Measurements from ENCODE around the gene DLG2.

DLG2 gene

DNA sequence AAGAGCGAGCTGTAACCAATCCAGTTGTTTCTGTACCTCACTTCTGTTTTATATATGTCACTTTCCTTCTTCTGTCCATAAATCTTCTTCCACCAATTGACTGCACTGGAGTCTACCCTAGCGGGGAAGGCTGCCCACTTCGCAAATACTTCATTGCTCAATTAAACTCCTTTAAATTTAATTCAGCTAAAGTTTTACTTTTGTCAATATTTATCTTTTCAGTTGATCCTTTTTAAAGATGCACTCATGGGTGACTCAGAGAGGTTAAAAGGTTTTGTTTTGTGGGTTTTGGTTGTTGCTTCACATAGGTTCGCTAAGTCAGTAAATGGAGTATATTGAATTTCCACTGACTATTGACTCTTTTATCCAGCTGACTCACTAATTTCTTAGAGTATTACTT, 597.2 kb downstream of the DLG2 start:
- H2AFZ ChIP-seq (ENCODE audit: low read length), result no peak overlapping the region
- no peak overlapping the region for H3K27ac ChIP-seq (ENCODE audit: low read length)
- H3F3A ChIP-seq (ENCODE audit: insufficient read depth, low read length), result no peaks in the 10 kb centered on the region
- no peaks in the 10 kb centered on the region for H3K4me1 ChIP-seq (ENCODE audit: low read length)
- no peaks in the 10 kb centered on the region for H3K27me3 ChIP-seq (replicated peaks; ENCODE audit: insufficient read depth, low read length)
- no peaks in the 10 kb centered on the region for H3K9me2 ChIP-seq (replicated peaks; ENCODE audit: insufficient read depth, low read length)
- no peaks in the 10 kb centered on the region for H3K79me2 ChIP-seq (ENCODE audit: low read length)
- no peaks in the 10 kb centered on the region for H3K36me3 ChIP-seq (replicated peaks; ENCODE audit: insufficient read depth, low read length)
- no peak overlapping the region for H3K4me3 ChIP-seq (ENCODE audit: low read length)
- no peak for TF ChIP-seq EZH2phosphoT487 (IDR thresholded peaks at IDR 0.05; ENCODE audit: low read length)
- TF ChIP-seq EZH2 (optimal IDR thresholded peaks at IDR 0.05; ENCODE audit: low read depth, low read length), result no peak
- TF ChIP-seq, protein P1, sequence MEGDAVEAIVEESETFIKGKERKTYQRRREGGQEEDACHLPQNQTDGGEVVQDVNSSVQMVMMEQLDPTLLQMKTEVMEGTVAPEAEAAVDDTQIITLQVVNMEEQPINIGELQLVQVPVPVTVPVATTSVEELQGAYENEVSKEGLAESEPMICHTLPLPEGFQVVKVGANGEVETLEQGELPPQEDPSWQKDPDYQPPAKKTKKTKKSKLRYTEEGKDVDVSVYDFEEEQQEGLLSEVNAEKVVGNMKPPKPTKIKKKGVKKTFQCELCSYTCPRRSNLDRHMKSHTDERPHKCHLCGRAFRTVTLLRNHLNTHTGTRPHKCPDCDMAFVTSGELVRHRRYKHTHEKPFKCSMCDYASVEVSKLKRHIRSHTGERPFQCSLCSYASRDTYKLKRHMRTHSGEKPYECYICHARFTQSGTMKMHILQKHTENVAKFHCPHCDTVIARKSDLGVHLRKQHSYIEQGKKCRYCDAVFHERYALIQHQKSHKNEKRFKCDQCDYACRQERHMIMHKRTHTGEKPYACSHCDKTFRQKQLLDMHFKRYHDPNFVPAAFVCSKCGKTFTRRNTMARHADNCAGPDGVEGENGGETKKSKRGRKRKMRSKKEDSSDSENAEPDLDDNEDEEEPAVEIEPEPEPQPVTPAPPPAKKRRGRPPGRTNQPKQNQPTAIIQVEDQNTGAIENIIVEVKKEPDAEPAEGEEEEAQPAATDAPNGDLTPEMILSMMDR (IDR thresholded peaks at IDR 0.05; ENCODE audit: low read length), result no peak
- no peak overlapping the region for H3K9ac ChIP-seq (ENCODE audit: low read length)
- H4K20me1 ChIP-seq (ENCODE audit: insufficient read depth, low read length), result no peaks in the 10 kb centered on the region
- H3K9me3 ChIP-seq (replicated peaks; ENCODE audit: insufficient read depth, low read length), result no peaks in the 10 kb centered on the region
- DNase-seq, result no peak
- H3K4me2 ChIP-seq (ENCODE audit: low read depth, low read length), result no peak overlapping the region

DNA sequence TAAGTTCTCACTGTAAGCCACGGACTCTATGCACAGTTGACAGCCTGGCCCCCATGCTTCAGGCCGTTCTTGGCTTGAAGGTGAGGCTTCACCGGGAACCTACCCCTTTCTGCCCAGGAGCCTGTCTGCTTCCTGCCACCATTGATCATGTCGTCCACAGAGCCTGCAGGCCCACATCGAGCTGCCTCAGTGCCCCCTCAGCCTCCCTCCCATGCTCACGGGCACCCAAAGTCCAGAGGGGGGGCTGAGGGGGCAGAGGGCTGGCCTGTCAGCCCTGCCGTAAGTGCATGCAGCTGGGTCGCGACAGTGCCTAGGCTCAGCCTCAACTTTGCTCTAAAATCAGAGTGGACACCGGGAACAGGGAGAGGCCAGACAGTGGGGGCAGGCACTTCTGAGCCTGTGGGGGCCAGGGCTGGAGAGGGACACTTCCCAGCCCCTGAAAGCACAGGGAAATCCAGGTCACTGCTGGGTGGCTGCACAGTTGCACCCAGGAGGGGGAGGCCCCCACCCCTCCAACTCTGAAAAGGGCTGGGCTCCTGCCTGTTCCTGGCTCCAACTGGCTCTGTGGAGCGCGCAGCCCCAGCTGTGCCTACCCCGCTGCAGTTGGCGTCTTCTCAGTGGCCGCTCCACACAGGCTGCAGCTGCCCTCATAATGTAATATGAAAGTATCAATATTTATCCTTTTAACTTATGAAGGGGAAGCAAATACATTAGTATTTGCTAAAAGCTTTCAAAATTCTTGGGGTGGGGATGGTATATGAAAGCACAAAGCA, 598.6 kb downstream of the DLG2 start:
- H3K9ac ChIP-seq (ENCODE audit: low read length), result no peak overlapping the region
- H4K20me1 ChIP-seq (ENCODE audit: insufficient read depth, low read length), result no peaks in the 10 kb centered on the region
- H3K4me2 ChIP-seq (ENCODE audit: low read depth, low read length), result no peak overlapping the region
- no peaks in the 10 kb centered on the region for H3K79me2 ChIP-seq (ENCODE audit: low read length)
- no peak overlapping the region for H3K4me3 ChIP-seq (ENCODE audit: low read length)
- H3K27ac ChIP-seq (ENCODE audit: low read length), result no peak overlapping the region
- no peaks in the 10 kb centered on the region for H3K36me3 ChIP-seq (replicated peaks; ENCODE audit: insufficient read depth, low read length)
- no peaks in the 10 kb centered on the region for H3K9me2 ChIP-seq (replicated peaks; ENCODE audit: insufficient read depth, low read length)
- no peak for DNase-seq
- H2AFZ ChIP-seq (ENCODE audit: low read length), result no peak overlapping the region
- H3K27me3 ChIP-seq (replicated peaks; ENCODE audit: insufficient read depth, low read length), result no peaks in the 10 kb centered on the region
- H3K9me3 ChIP-seq (replicated peaks; ENCODE audit: insufficient read depth, low read length), result no peaks in the 10 kb centered on the region
- TF ChIP-seq, protein P1 (IDR thresholded peaks at IDR 0.05; ENCODE audit: low read length), result no peak
- TF ChIP-seq EZH2 (optimal IDR thresholded peaks at IDR 0.05; ENCODE audit: low read depth, low read length) (no peak), EZH2phosphoT487 (IDR thresholded peaks at IDR 0.05; ENCODE audit: low read length) (no peak)
- H3F3A ChIP-seq (ENCODE audit: insufficient read depth, low read length), result no peaks in the 10 kb centered on the region
- H3K4me1 ChIP-seq (ENCODE audit: low read length), result no peaks in the 10 kb centered on the region

DNA sequence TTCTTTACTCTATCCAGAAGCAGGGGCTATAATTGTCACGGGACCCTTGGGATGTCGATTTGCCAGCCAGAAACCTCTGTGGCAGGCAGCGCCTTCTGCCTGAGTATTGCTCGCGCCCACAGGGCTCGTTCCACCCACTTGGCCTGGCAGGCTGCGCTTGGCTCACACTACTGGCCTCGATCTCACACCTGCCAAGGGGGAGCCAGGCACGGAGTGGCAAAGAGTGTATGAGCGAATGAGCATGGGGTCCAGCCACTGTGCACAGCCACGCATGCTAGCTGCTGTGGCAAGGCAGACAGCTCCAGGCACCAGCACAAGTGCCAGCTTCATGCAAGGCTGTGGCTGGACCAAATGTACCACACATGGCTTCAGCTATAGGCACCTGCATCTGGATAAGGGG, 599.8 kb downstream of the DLG2 start:
- H3K79me2 ChIP-seq (ENCODE audit: low read length), result no peaks in the 10 kb centered on the region
- TF ChIP-seq, protein P1 (IDR thresholded peaks at IDR 0.05; ENCODE audit: low read length), result no peak
- TF ChIP-seq EZH2phosphoT487 (IDR thresholded peaks at IDR 0.05; ENCODE audit: low read length), result no peak
- no peak for TF ChIP-seq EZH2 (optimal IDR thresholded peaks at IDR 0.05; ENCODE audit: low read depth, low read length)
- no peaks in the 10 kb centered on the region for H3K4me1 ChIP-seq (ENCODE audit: low read length)
- no peaks in the 10 kb centered on the region for H3K27me3 ChIP-seq (replicated peaks; ENCODE audit: insufficient read depth, low read length)
- H3K27ac ChIP-seq (ENCODE audit: low read length), result no peak overlapping the region
- no peaks in the 10 kb centered on the region for H3F3A ChIP-seq (ENCODE audit: insufficient read depth, low read length)
- H4K20me1 ChIP-seq (ENCODE audit: insufficient read depth, low read length), result no peaks in the 10 kb centered on the region
- H3K36me3 ChIP-seq (replicated peaks; ENCODE audit: insufficient read depth, low read length), result no peaks in the 10 kb centered on the region
- H3K4me2 ChIP-seq (ENCODE audit: low read depth, low read length), result no peak overlapping the region
- H2AFZ ChIP-seq (ENCODE audit: low read length), result no peak overlapping the region
- no peak for DNase-seq
- no peaks in the 10 kb centered on the region for H3K9me3 ChIP-seq (replicated peaks; ENCODE audit: insufficient read depth, low read length)
- H3K9ac ChIP-seq (ENCODE audit: low read length), result no peak overlapping the region
- no peaks in the 10 kb centered on the region for H3K9me2 ChIP-seq (replicated peaks; ENCODE audit: insufficient read depth, low read length)
- no peak overlapping the region for H3K4me3 ChIP-seq (ENCODE audit: low read length)

Measured in MM.1S (cell line).